K562 (cell line): Measurements from ENCODE around the gene ELF1. TPM values are rescaled to one million over a fixed set of nuclear protein-coding genes. Genes with fewer than 3 reads are reported as not detected.

Source experiments
- ARID1B ChIP-seq: fragments of 450-650 bp; IDR thresholded peaks from 2 replicates; pipeline ENCODE4 v1.6.1; 2016; ENCODE audit warnings: antibody characterized with exemption, mild to moderate bottlenecking, inconsistent platforms
- ARID4B ChIP-seq: sonication (generic); formaldehyde crosslinking; IDR thresholded peaks from 2 replicates; pipeline ENCODE4 v1.8.0; 2022; ENCODE audit warnings: mild to moderate bottlenecking, missing genetic modification reagents
- ARNT ChIP-seq, 2 experiments: fragments of 450-650 bp; IDR thresholded peaks; 2 replicates each; pipeline ENCODE4 v1.6.1; 2016; ENCODE audit warnings: mild to moderate bottlenecking in 1 of 2
- DACH1 ChIP-seq: fragments of 450-650 bp; IDR thresholded peaks from 2 replicates; pipeline ENCODE4 v1.6.1; 2018; ENCODE audit not compliant: partially characterized antibody
- ILK ChIP-seq: fragments of 450-650 bp; IDR thresholded peaks from 2 replicates; pipeline ENCODE4 v1.6.1; 2016; ENCODE audit warnings: missing genetic modification characterization, low read depth, mild to moderate bottlenecking, missing compliant biosample characterization, moderate library complexity, borderline replicate concordance
- KLF16 ChIP-seq: IDR thresholded peaks from 2 replicates; pipeline ENCODE4 v1.6.1; 2016; ENCODE audit warnings: antibody characterized with exemption
- MTA2 ChIP-seq: fragments of 450-650 bp; IDR thresholded peaks from 2 replicates; pipeline ENCODE4 v1.6.1; 2016; ENCODE audit warnings: low read depth
- PML ChIP-seq: IDR thresholded peaks from 2 replicates; pipeline ENCODE4 v1.6.1; 2012; ENCODE audit warnings: low read length, inconsistent platforms
- SAP30 ChIP-seq: fragments of 200-600 bp; sonication (generic); IDR thresholded peaks from 2 replicates; pipeline ENCODE4 v1.6.1; 2012; ENCODE audit warnings: borderline replicate concordance, low read depth, mild to moderate bottlenecking, moderate library complexity, low read length, control low read depth, inconsistent platforms; ENCODE audit not compliant: insufficient read depth, poor library complexity, severe bottlenecking
- TSC22D4 ChIP-seq: fragments of 450-650 bp; IDR thresholded peaks from 2 replicates; pipeline ENCODE4 v1.6.1; 2016; ENCODE audit warnings: missing genetic modification characterization, missing biosample characterization, control low read depth
- ZNF224 ChIP-seq: sonication (generic); formaldehyde crosslinking; IDR thresholded peaks from 2 replicates; pipeline ENCODE4 v1.8.0; 2022; ENCODE audit warnings: mild to moderate bottlenecking, missing genetic modification reagents
- ZNF436 ChIP-seq: fragments of 250-450, 450-650 bp; sonication (Bioruptor Pico); formaldehyde crosslinking; IDR thresholded peaks from 2 replicates; pipeline ENCODE4 v1.7.0; 2020; ENCODE audit warnings: mild to moderate bottlenecking
- polyA plus RNA-seq, 8 experiments: library from polyadenylated mRNA; depleted of rRNA in 4 of 8; stranded (reverse) in 5 of 8; unstranded in 3 of 8; fragments of >200 nt; fragmentation: Nextera tagmentation in 2 of 8; fragmentation: Illumina TruSeq in 1 of 8; extraction: Ambion mirVana in 2 of 8; extraction: Trizol in 1 of 8; gene quantifications; 2 replicates each; pipeline versions ENCODE4 v1.2.1 to v1.2.3, GENCODE V29; 2011 to 2014; ENCODE audit warnings: inconsistent platforms in 1 of 8, missing spikeins in 1 of 8
- total RNA-seq, 7 experiments: library from RNA; depleted of rRNA in 6 of 7; stranded (reverse); fragments of >200 nt in 6 of 7; fragmentation: Illumina TruSeq in 2 of 7; extraction: Trizol in 2 of 7; gene quantifications; 2 replicates each; pipeline versions ENCODE4 v1.2.1 to v1.2.3, GENCODE V29; 2011 to 2021; ENCODE audit warnings: low replicate concordance in 1 of 7
- TF ChIP-seq, protein P1 (sequence below): fragments of 200-400 bp; formaldehyde crosslinking; IDR thresholded peaks from 2 replicates; pipeline ENCODE4 v1.6.1; 2017; ENCODE audit warnings: mild to moderate bottlenecking, low read depth, low read length, moderate library complexity
- TF ChIP-seq, protein P2 (sequence below): fragments of 200-800 bp; sonication (Bioruptor generic); IDR thresholded peaks from 2 replicates; pipeline ENCODE4 v1.6.1; 2017; ENCODE audit warnings: missing genetic modification characterization, missing compliant biosample characterization

Gene ELF1
- total and polyA plus RNA-seq, 9 of the 15 experiments (the other 6 are each of a cell fraction or from before 2014, with no cell fraction given): 24.7 to 54.4 (median 33.4) TPM

- TF ChIP-seq DACH1: no peak
- TF ChIP-seq SAP30: no peak
- TF ChIP-seq, protein P1, sequence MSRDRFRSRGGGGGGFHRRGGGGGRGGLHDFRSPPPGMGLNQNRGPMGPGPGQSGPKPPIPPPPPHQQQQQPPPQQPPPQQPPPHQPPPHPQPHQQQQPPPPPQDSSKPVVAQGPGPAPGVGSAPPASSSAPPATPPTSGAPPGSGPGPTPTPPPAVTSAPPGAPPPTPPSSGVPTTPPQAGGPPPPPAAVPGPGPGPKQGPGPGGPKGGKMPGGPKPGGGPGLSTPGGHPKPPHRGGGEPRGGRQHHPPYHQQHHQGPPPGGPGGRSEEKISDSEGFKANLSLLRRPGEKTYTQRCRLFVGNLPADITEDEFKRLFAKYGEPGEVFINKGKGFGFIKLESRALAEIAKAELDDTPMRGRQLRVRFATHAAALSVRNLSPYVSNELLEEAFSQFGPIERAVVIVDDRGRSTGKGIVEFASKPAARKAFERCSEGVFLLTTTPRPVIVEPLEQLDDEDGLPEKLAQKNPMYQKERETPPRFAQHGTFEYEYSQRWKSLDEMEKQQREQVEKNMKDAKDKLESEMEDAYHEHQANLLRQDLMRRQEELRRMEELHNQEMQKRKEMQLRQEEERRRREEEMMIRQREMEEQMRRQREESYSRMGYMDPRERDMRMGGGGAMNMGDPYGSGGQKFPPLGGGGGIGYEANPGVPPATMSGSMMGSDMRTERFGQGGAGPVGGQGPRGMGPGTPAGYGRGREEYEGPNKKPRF: no peak
- TF ChIP-seq ARID4B (CRISPR knock-in tag): no peak
- no peak for TF ChIP-seq PML
- TF ChIP-seq ILK (tag): no peak
- TF ChIP-seq MTA2: no peak
- TF ChIP-seq KLF16: no peak
- TF ChIP-seq, protein P2, sequence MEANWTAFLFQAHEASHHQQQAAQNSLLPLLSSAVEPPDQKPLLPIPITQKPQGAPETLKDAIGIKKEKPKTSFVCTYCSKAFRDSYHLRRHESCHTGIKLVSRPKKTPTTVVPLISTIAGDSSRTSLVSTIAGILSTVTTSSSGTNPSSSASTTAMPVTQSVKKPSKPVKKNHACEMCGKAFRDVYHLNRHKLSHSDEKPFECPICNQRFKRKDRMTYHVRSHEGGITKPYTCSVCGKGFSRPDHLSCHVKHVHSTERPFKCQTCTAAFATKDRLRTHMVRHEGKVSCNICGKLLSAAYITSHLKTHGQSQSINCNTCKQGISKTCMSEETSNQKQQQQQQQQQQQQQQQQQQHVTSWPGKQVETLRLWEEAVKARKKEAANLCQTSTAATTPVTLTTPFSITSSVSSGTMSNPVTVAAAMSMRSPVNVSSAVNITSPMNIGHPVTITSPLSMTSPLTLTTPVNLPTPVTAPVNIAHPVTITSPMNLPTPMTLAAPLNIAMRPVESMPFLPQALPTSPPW: no peak
- peak in 1 of 2 experiments; percentile 98; a peak in 2 of 4 replicates for TF ChIP-seq ARNT (IDR thresholded peaks at IDR 0.05)
- TF ChIP-seq ZNF436: no peak
- TF ChIP-seq ZNF224: no peak
- no peak for TF ChIP-seq TSC22D4
- TF ChIP-seq ARID1B: no peak
Measured at GRCh38 chr13:40963927-40964326, 55.2 kb downstream of the ELF1 start (continued).
